Retinal pigment epithelial cell (primary cell): Measurements from ENCODE around the gene SHROOM3.

Experiments
- DNase-seq: peaks from one replicate; pipeline ENCODE4 v3.0.0-alpha.2; 2010; ENCODE audit warnings: low read depth
- H3K4me3 ChIP-seq: 2 replicates; pipeline ENCODE4 v1.5.1; 2011; ENCODE audit warnings: mild to moderate bottlenecking, low read length, control low read depth, moderate library complexity
- CTCF ChIP-seq: conservative IDR thresholded peaks from 2 replicates; pipeline ENCODE4 v1.5.1; 2011; ENCODE audit warnings: low read depth, low read length, control low read depth, inconsistent platforms

Gene SHROOM3

GRCh38 chr4:76704133-76704881 lies 269.3 kb downstream of the SHROOM3 start:
- TF ChIP-seq CTCF, result no peak
- no peak for DNase-seq
- H3K4me3 ChIP-seq, result no peak overlapping the region

GRCh38 chr4:76705472-76705871 lies 270.4 kb downstream of the SHROOM3 start:
- DNase-seq, result no peak
- TF ChIP-seq CTCF, result no peak
- no peak overlapping the region for H3K4me3 ChIP-seq

GRCh38 chr4:76706581-76706980 lies 271.6 kb downstream of the SHROOM3 start:
- no peak overlapping the region for H3K4me3 ChIP-seq
- no peak for DNase-seq
- no peak for TF ChIP-seq CTCF

- no peak overlapping the region for H3K4me3 ChIP-seq
- DNase-seq, result peak; percentile 68
- TF ChIP-seq CTCF, result no peak
Measured at GRCh38 chr4:76708971-76709771, 274.1 kb downstream of the SHROOM3 start.

GRCh38 chr4:76709772-76710090 lies 274.7 kb downstream of the SHROOM3 start:
- no peak for DNase-seq
- no peak overlapping the region for H3K4me3 ChIP-seq
- no peak for TF ChIP-seq CTCF

- DNase-seq, result no peak
- no peak for TF ChIP-seq CTCF
- H3K4me3 ChIP-seq, result no peak overlapping the region
Measured at GRCh38 chr4:76712564-76712963, 277.5 kb downstream of the SHROOM3 start.

- no peak for TF ChIP-seq CTCF
- no peak overlapping the region for H3K4me3 ChIP-seq
- DNase-seq, result no peak
Measured at GRCh38 chr4:76714226-76714625, 279.2 kb downstream of the SHROOM3 start.
